ENCODE measurements around the gene BRD3OS. TPM values are rescaled to one million over a fixed set of nuclear protein-coding genes. Genes with fewer than 3 reads are reported as not detected.

Gene BRD3OS
- total and polyA plus RNA-seq, 2 donors (not counting 3 experiments of a cell fraction or from before 2014, with no cell fraction given) = 11.9 to 15.4 TPM

- FAIRE-seq = no peak
- H3K27ac ChIP-seq (ENCODE audit: insufficient read depth, low read depth, low read length) = no peak overlapping the region
- peaks cover 93% of the 10 kb centered on the region for H3K79me2 ChIP-seq (ENCODE audit: control insufficient read depth, insufficient read depth, low read length)
- H3K4me2 ChIP-seq (ENCODE audit: insufficient read depth, low read length) = no peak overlapping the region
- H3K4me3 ChIP-seq (replicated peaks in 1 of 3; ENCODE audit: insufficient read depth in 1 of 3, low read depth in 1 of 3, low read length in 3 of 3) = no peak overlapping the region
- H3K36me3 ChIP-seq (ENCODE audit: control insufficient read depth in 2 of 2, extremely low read depth in 1 of 2, insufficient read depth in 2 of 2, low read length in 2 of 2) = no peaks in the 10 kb centered on the region
- BruUV-seq (replicated peaks) = no TSS peak
- ChIA-PET CTCF (interaction anchor here (0.9 kb wide), 1 partner anchor 38 kb away, joined by 3 read pairs; no protein-coding TSS in a partner anchor), POLR2A (no interaction called here)
- TF ChIP-seq JUN (IDR thresholded peaks at IDR 0.05; ENCODE audit: borderline replicate concordance, insufficient read depth, insufficient read length, low read depth) (no peak), FOS (IDR thresholded peaks at IDR 0.05; ENCODE audit: borderline replicate concordance, insufficient read depth, low read length) (no peak), CTCF (IDR thresholded peaks at IDR 0.05; ENCODE audit: extremely low read depth in 1 of 2, insufficient read depth in 1 of 2, low read depth in 1 of 2, low read length in 2 of 2) (no peak), POLR2A (IDR thresholded peaks at IDR 0.05; ENCODE audit: low read depth, low read length) (no peak), GATA2 (IDR thresholded peaks at IDR 0.05; ENCODE audit: insufficient read depth, insufficient read length, low read depth, low read length) (no peak), EZH2 (IDR thresholded peaks at IDR 0.05; ENCODE audit: borderline replicate concordance, low read depth, low read length, severe bottlenecking) (no peak), MYC (IDR thresholded peaks at IDR 0.05; ENCODE audit: low read depth, low read length) (no peak), POLR2AphosphoS5 (IDR thresholded peaks at IDR 0.05; ENCODE audit: insufficient read depth, low read depth, low read length) (no peak), MAX (IDR thresholded peaks at IDR 0.05; ENCODE audit: insufficient read depth, insufficient read length) (no peak)
- intact Hi-C loops (cut with micrococcal nuclease) = no loop called here
- H3K9me1 ChIP-seq (replicated peaks; ENCODE audit: control insufficient read depth, extremely low read depth, insufficient read depth, low read length) = no peaks in the 10 kb centered on the region
- DNase-seq (ENCODE audit: low read depth, low spot score) = no peak
- H4K20me1 ChIP-seq (replicated peaks; ENCODE audit: control insufficient read depth, extremely low read depth, insufficient read depth, low read length) = no peaks in the 10 kb centered on the region
- H2AFZ ChIP-seq (ENCODE audit: low read depth, low read length) = no peak overlapping the region
- H3K4me1 ChIP-seq (ENCODE audit: control insufficient read depth, extremely low read depth, insufficient read depth, low read length) = peaks cover 14% of the 10 kb centered on the region
- H3K9ac ChIP-seq (replicated peaks; ENCODE audit: extremely low read depth, insufficient read depth, low read length) = no peak overlapping the region
- H3K27me3 ChIP-seq (ENCODE audit: control insufficient read depth in 2 of 2, insufficient read depth in 2 of 2, low read length in 2 of 2) = no peaks in the 10 kb centered on the region
- H3K9me3 ChIP-seq (replicated peaks; ENCODE audit: control insufficient read depth, insufficient read depth, low read length) = no peaks in the 10 kb centered on the region
- dilution Hi-C loops (cut with MboI; ENCODE audit: extremely low pct_ligation_motif_present, low sequenced_read_pairs) = no loop called here
Measured at GRCh38 chr9:133982971-133983720, 42.1 kb upstream of the BRD3OS start.
